CD4-positive, alpha-beta T cell treated with Interleukin-21 for 1 hour (primary cell): ENCODE results near the gene FGFBP2.
A peak's percentile ranks its signal among the peaks of the same experiment; 100 is the strongest.

Source experiments
- DNase-seq: peaks from one replicate; pipeline ENCODE4 v3.0.0-alpha.2; 2020

FGFBP2 gene

GRCh38 chr4:15965325-15965724 is 2.4 kb upstream of the FGFBP2 start:
- no peak for DNase-seq

GRCh38 chr4:15964159-15964558 is 1.2 kb upstream of the FGFBP2 start:
- DNase-seq, result no peak

- peak; percentile 42 for DNase-seq
Measured at GRCh38 chr4:15963576-15963975, 601 bp upstream of the FGFBP2 start.

GRCh38 chr4:15961781-15962510 is 1.0 kb downstream of the FGFBP2 start:
- DNase-seq, result peak; percentile 46

- DNase-seq, result no peak
Measured at GRCh38 chr4:15958562-15958961, 4.4 kb downstream of the FGFBP2 start.

- DNase-seq, result peak; percentile 79
Measured at GRCh38 chr4:15956179-15956850, 6.7 kb downstream of the FGFBP2 start.

- no peak for DNase-seq
Measured at GRCh38 chr4:15955670-15956069, 7.3 kb downstream of the FGFBP2 start.

- no peak for DNase-seq
Measured at GRCh38 chr4:15953625-15954024, 9.3 kb downstream of the FGFBP2 start.

- DNase-seq, result no peak
Measured at GRCh38 chr4:15951781-15952180, 11.2 kb downstream of the FGFBP2 start.

GRCh38 chr4:15948826-15949225 is 14.1 kb downstream of the FGFBP2 start:
- DNase-seq, result no peak

GRCh38 chr4:15947684-15948083 is 15.3 kb downstream of the FGFBP2 start:
- no peak for DNase-seq

- no peak for DNase-seq
Measured at GRCh38 chr4:15945516-15945915, 17.5 kb downstream of the FGFBP2 start.

- no peak for DNase-seq
Measured at GRCh38 chr4:15944895-15945294, 18.1 kb downstream of the FGFBP2 start.

- DNase-seq, result no peak
Measured at GRCh38 chr4:15942283-15942682, 20.7 kb downstream of the FGFBP2 start.

GRCh38 chr4:15938640-15939039 is 24.3 kb downstream of the FGFBP2 start, which contains the start of gene FGFBP1:
FGFBP1 (minus strand) TSS chr4:15938740; CDS start chr4:15936632, 2,108 bp downstream.
- no peak for DNase-seq

GRCh38 chr4:15938182-15938581 is 24.8 kb downstream of the FGFBP2 start:
- DNase-seq, result no peak

- DNase-seq, result no peak
Measured at GRCh38 chr4:15936495-15936894, 26.5 kb downstream of the FGFBP2 start.

- DNase-seq, result no peak
Measured at GRCh38 chr4:15935504-15936402, 27.2 kb downstream of the FGFBP2 start.

- no peak for DNase-seq
Measured at GRCh38 chr4:15934259-15934658, 28.7 kb downstream of the FGFBP2 start.

- no peak for DNase-seq
Measured at GRCh38 chr4:15931451-15932210, 31.3 kb downstream of the FGFBP2 start.

GRCh38 chr4:15930314-15930713 is 32.7 kb downstream of the FGFBP2 start:
- DNase-seq, result no peak

GRCh38 chr4:15929540-15929939 is 33.4 kb downstream of the FGFBP2 start:
- DNase-seq, result no peak

- DNase-seq, result no peak
Measured at GRCh38 chr4:15928883-15929282, 34.1 kb downstream of the FGFBP2 start.
